ENCODE data around the gene HS3ST6. TPM values are rescaled to one million over a fixed set of nuclear protein-coding genes. Genes with fewer than 3 reads are reported as not detected.

HS3ST6 gene
- total and polyA plus RNA-seq, 2 of the 13 experiments (the other 11 are each of a cell fraction or from before 2014, with no cell fraction given) = not detected

DNA sequence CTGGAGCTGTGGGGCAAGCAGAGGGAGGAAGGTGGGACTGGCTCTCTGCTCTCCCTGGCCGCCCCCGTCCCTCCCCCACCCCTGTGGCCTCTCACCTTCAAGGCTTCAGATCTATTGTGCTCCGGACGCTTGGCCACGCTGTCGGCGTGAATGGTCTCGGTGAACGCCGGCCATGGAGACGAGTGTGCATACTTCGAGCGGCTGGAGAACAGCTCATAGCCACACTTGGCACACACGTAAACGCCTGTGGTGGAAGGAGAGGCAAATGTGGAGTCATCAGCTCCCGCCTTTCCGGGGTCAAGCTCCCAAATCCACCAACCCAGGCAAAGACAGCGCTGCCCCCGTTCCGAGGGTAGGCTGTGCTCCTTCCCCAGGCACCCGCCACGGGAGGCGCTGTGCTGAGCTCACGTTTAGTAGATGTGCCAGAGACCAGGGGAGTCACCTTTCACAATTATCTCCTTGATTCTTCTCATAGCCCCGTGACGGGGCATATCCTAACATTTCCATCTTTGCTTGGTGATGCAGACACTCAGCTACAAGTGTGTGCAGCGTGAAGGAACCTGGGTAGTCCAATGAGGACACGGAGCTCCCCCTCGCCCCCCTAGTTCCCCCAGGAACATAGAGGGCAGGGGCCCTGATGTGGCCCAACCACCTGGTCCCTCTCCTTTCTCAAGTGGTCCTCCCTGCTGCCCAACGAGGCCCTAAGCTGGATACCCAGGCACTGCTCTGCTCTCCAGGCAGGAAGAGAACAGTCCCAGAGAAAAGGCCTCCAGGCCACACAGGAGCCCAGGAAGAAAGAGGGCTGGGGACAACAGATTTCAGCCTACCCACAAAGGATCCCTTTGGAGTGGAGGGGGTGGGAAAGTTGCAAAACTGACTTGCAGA is 23.2 kb upstream of the HS3ST6 start (continued):
- TF ChIP-seq, protein P1, sequence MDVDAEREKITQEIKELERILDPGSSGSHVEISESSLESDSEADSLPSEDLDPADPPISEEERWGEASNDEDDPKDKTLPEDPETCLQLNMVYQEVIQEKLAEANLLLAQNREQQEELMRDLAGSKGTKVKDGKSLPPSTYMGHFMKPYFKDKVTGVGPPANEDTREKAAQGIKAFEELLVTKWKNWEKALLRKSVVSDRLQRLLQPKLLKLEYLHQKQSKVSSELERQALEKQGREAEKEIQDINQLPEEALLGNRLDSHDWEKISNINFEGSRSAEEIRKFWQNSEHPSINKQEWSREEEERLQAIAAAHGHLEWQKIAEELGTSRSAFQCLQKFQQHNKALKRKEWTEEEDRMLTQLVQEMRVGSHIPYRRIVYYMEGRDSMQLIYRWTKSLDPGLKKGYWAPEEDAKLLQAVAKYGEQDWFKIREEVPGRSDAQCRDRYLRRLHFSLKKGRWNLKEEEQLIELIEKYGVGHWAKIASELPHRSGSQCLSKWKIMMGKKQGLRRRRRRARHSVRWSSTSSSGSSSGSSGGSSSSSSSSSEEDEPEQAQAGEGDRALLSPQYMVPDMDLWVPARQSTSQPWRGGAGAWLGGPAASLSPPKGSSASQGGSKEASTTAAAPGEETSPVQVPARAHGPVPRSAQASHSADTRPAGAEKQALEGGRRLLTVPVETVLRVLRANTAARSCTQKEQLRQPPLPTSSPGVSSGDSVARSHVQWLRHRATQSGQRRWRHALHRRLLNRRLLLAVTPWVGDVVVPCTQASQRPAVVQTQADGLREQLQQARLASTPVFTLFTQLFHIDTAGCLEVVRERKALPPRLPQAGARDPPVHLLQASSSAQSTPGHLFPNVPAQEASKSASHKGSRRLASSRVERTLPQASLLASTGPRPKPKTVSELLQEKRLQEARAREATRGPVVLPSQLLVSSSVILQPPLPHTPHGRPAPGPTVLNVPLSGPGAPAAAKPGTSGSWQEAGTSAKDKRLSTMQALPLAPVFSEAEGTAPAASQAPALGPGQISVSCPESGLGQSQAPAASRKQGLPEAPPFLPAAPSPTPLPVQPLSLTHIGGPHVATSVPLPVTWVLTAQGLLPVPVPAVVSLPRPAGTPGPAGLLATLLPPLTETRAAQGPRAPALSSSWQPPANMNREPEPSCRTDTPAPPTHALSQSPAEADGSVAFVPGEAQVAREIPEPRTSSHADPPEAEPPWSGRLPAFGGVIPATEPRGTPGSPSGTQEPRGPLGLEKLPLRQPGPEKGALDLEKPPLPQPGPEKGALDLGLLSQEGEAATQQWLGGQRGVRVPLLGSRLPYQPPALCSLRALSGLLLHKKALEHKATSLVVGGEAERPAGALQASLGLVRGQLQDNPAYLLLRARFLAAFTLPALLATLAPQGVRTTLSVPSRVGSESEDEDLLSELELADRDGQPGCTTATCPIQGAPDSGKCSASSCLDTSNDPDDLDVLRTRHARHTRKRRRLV (CRISPR knock-in tag; IDR thresholded peaks at IDR 0.05) = peak; percentile 13; the same call in 1 of the 2 replicates
- TF ChIP-seq GPN1 (CRISPR knock-in tag; IDR thresholded peaks at IDR 0.05; ENCODE audit: borderline replicate concordance) = no peak
- no peak for TF ChIP-seq ZMYM4 (CRISPR knock-in tag; IDR thresholded peaks at IDR 0.05)
- TF ChIP-seq ZNF674 (CRISPR knock-in tag; IDR thresholded peaks at IDR 0.05; ENCODE audit: low read depth) = 0 out of 2 replicates have a peak, but pooled peaks have one; percentile 34
- TF ChIP-seq ZNF891 (CRISPR knock-in tag; IDR thresholded peaks at IDR 0.05) = peak; percentile 23; the same call in 1 of the 2 replicates
- TF ChIP-seq ZNF777 (CRISPR knock-in tag; IDR thresholded peaks at IDR 0.05) = peak; percentile 42; the same call in 1 of the 2 replicates
- TF ChIP-seq THRA (CRISPR knock-in tag; IDR thresholded peaks at IDR 0.05; ENCODE audit: borderline replicate concordance) = no peak
- TF ChIP-seq, protein P2, sequence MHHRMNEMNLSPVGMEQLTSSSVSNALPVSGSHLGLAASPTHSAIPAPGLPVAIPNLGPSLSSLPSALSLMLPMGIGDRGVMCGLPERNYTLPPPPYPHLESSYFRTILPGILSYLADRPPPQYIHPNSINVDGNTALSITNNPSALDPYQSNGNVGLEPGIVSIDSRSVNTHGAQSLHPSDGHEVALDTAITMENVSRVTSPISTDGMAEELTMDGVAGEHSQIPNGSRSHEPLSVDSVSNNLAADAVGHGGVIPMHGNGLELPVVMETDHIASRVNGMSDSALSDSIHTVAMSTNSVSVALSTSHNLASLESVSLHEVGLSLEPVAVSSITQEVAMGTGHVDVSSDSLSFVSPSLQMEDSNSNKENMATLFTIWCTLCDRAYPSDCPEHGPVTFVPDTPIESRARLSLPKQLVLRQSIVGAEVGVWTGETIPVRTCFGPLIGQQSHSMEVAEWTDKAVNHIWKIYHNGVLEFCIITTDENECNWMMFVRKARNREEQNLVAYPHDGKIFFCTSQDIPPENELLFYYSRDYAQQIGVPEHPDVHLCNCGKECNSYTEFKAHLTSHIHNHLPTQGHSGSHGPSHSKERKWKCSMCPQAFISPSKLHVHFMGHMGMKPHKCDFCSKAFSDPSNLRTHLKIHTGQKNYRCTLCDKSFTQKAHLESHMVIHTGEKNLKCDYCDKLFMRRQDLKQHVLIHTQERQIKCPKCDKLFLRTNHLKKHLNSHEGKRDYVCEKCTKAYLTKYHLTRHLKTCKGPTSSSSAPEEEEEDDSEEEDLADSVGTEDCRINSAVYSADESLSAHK (CRISPR knock-in tag; IDR thresholded peaks at IDR 0.05; ENCODE audit: borderline replicate concordance) = no peak
- no peak for TF ChIP-seq ZNF576 (CRISPR knock-in tag; IDR thresholded peaks at IDR 0.05)
- TF ChIP-seq ATF5 (CRISPR knock-in tag; IDR thresholded peaks at IDR 0.05; ENCODE audit: low read depth) = 0 out of 2 replicates have a peak, but pooled peaks have one; percentile 13
- no peak for TF ChIP-seq BRCA1 (CRISPR knock-in tag; IDR thresholded peaks at IDR 0.05)
- peak; percentile 13 for TF ChIP-seq MED8 (CRISPR knock-in tag; IDR thresholded peaks at IDR 0.05; ENCODE audit: insufficient replicate concordance)
- TF ChIP-seq, protein P3, sequence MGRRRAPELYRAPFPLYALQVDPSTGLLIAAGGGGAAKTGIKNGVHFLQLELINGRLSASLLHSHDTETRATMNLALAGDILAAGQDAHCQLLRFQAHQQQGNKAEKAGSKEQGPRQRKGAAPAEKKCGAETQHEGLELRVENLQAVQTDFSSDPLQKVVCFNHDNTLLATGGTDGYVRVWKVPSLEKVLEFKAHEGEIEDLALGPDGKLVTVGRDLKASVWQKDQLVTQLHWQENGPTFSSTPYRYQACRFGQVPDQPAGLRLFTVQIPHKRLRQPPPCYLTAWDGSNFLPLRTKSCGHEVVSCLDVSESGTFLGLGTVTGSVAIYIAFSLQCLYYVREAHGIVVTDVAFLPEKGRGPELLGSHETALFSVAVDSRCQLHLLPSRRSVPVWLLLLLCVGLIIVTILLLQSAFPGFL (CRISPR knock-in tag; IDR thresholded peaks at IDR 0.05) = no peak
- TF ChIP-seq YEATS4 (CRISPR knock-in tag; IDR thresholded peaks at IDR 0.05; ENCODE audit: borderline replicate concordance) = 0 out of 2 replicates have a peak, but pooled peaks have one; percentile 48
- TF ChIP-seq KDM6A (CRISPR knock-in tag; IDR thresholded peaks at IDR 0.05; ENCODE audit: low read depth) = no peak
- no peak for TF ChIP-seq ZNF34 (CRISPR knock-in tag; IDR thresholded peaks at IDR 0.05; ENCODE audit: borderline replicate concordance)
- no peak for TF ChIP-seq ZSCAN12 (CRISPR knock-in tag; IDR thresholded peaks at IDR 0.05)
